Left ventricle myocardium inferior (tissue), 1 donor: ENCODE measurements around the gene AMZ1. TPM values are rescaled to one million over a fixed set of nuclear protein-coding genes. Genes with fewer than 3 reads are reported as not detected.

Experiments used
- DNase-seq: peaks from one replicate; pipeline ENCODE4 v3.0.0-alpha.2; 2020
- H3K27ac ChIP-seq: fragments of 200-600 bp; replicated peaks from 2 replicates; pipeline ENCODE4 v1.8.0; 2021
- H3K27me3 ChIP-seq: fragments of 200-600 bp; 2 replicates; pipeline ENCODE4 v1.8.0; 2021; ENCODE audit warnings: low read depth
- H3K36me3 ChIP-seq: fragments of 200-600 bp; 2 replicates; pipeline ENCODE4 v1.8.0; 2021
- H3K4me1 ChIP-seq: fragments of 200-600 bp; 2 replicates; pipeline ENCODE4 v1.8.0; 2021
- H3K4me3 ChIP-seq: fragments of 200-600 bp; 2 replicates; pipeline ENCODE4 v1.8.0; 2021; ENCODE audit warnings: mild to moderate bottlenecking, moderate library complexity
- H3K9me3 ChIP-seq: fragments of 200-600 bp; replicated peaks from 2 replicates; pipeline ENCODE4 v1.8.0; 2021
- intact Hi-C: fragments of 100-400 bp; cut with micrococcal nuclease; formaldehyde crosslinking; loops from one replicate; pipeline ENCODE4 v1.11.0; 2022
- total RNA-seq: library from RNA; stranded (reverse); fragmentation: NEBNext Ultra II Directional; extraction: Animal tissue kit (Norgen Biotek cat#: 25700); gene quantifications from one replicate; pipeline ENCODE4 v1.2.1, GENCODE V29; 2021
- TF ChIP-seq, protein P1 (sequence below): fragments of 200-600 bp; IDR thresholded peaks from 2 replicates; pipeline ENCODE4 v1.8.0; 2021; ENCODE audit warnings: antibody characterized with exemption, mild to moderate bottlenecking, borderline replicate concordance
- donor health status: DM: no; HTN: yes; CAD: no; lungs with severe emphysema.

AMZ1 gene
- total RNA-seq, 1 donor from 2014 or later, result 0.11 TPM

- Histone ChIP-seq H3K4me1 (peaks cover 47% of the 10 kb centered on the region), H3K27ac (peak overlapping the region; percentile 62), H3K36me3 (peaks cover 32% of the 10 kb centered on the region), H3K27me3 (no peaks in the 10 kb centered on the region), H3K4me3 (no peak overlapping the region), H3K9me3 (no peaks in the 10 kb centered on the region)
- DNase-seq, result no peak
- TF ChIP-seq, protein P1, sequence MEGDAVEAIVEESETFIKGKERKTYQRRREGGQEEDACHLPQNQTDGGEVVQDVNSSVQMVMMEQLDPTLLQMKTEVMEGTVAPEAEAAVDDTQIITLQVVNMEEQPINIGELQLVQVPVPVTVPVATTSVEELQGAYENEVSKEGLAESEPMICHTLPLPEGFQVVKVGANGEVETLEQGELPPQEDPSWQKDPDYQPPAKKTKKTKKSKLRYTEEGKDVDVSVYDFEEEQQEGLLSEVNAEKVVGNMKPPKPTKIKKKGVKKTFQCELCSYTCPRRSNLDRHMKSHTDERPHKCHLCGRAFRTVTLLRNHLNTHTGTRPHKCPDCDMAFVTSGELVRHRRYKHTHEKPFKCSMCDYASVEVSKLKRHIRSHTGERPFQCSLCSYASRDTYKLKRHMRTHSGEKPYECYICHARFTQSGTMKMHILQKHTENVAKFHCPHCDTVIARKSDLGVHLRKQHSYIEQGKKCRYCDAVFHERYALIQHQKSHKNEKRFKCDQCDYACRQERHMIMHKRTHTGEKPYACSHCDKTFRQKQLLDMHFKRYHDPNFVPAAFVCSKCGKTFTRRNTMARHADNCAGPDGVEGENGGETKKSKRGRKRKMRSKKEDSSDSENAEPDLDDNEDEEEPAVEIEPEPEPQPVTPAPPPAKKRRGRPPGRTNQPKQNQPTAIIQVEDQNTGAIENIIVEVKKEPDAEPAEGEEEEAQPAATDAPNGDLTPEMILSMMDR, result no peak
- intact Hi-C loops, result no loop called here
Observed at GRCh38 chr7:2645274-2645868, 42.6 kb upstream of the AMZ1 start.

DNA sequence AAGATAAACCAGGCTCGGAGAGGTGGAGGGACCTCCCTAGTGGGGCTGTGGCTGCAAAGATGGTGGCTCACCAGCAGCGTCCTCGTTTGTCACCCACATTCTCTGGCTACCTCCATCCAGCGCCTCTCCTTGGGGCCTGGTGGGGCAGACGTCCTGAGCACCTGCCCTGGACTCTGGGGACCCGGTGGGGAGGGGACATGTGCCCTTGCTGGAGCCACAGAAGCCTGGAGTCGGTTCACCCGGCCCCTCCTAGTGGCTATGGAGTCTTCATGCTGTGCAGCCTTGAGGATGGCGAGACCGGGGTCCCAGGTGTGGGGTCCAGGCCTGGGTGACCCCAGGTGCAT is 41.7 kb upstream of the AMZ1 start:
- intact Hi-C loops, result no loop called here
- no peaks in the 10 kb centered on the region for H3K9me3 ChIP-seq
- H3K4me3 ChIP-seq, result no peak overlapping the region
- TF ChIP-seq, protein P1, result no peak
- H3K36me3 ChIP-seq, result peaks cover 32% of the 10 kb centered on the region
- no peak overlapping the region for H3K27ac ChIP-seq
- no peaks in the 10 kb centered on the region for H3K27me3 ChIP-seq
- DNase-seq, result no peak
- peaks cover 38% of the 10 kb centered on the region for H3K4me1 ChIP-seq

GRCh38 chr7:2646680-2647571 is 41.1 kb upstream of the AMZ1 start:
- Histone ChIP-seq H3K36me3 (peaks cover 32% of the 10 kb centered on the region), H3K27me3 (no peaks in the 10 kb centered on the region), H3K4me3 (no peak overlapping the region), H3K27ac (no peak overlapping the region), H3K9me3 (no peaks in the 10 kb centered on the region), H3K4me1 (peaks cover 32% of the 10 kb centered on the region)
- TF ChIP-seq, protein P1, result no peak
- DNase-seq, result no peak
- intact Hi-C loops, result no loop called here

DNA sequence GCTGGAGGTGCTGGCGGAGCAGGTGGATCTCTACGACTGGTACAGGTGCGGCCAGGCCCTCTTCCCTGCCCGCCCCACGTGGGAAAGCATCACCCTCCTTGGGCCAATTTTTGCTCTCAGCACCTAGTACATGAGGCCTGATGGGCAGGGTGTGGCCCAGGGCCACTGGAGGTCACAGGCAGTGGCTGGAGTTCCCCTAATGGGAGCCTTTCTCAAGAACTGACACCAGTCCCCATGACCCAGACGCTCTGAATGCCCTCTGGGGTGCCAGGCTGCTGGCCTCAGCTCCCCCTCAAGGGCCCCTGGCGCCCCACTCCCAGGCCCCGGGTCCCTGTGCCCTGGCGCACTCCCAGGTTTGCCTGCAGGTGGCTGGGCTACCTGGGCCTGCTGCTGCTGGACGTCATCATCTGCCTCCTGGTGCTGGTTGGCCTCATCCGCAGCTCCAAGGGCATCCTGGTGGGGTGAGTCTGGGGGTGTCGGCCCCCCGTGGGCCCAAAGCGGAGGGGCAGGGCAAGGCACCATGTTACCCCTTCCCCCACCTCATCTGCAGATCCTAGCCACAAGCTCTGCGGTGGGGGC is 40.3 kb upstream of the AMZ1 start:
- no peak for DNase-seq
- Histone ChIP-seq H3K9me3 (no peaks in the 10 kb centered on the region), H3K27me3 (no peaks in the 10 kb centered on the region), H3K4me3 (no peak overlapping the region), H3K27ac (no peak overlapping the region), H3K4me1 (peaks cover 25% of the 10 kb centered on the region), H3K36me3 (peaks cover 32% of the 10 kb centered on the region)
- intact Hi-C loops, result no loop called here
- TF ChIP-seq, protein P1, result no peak

DNA sequence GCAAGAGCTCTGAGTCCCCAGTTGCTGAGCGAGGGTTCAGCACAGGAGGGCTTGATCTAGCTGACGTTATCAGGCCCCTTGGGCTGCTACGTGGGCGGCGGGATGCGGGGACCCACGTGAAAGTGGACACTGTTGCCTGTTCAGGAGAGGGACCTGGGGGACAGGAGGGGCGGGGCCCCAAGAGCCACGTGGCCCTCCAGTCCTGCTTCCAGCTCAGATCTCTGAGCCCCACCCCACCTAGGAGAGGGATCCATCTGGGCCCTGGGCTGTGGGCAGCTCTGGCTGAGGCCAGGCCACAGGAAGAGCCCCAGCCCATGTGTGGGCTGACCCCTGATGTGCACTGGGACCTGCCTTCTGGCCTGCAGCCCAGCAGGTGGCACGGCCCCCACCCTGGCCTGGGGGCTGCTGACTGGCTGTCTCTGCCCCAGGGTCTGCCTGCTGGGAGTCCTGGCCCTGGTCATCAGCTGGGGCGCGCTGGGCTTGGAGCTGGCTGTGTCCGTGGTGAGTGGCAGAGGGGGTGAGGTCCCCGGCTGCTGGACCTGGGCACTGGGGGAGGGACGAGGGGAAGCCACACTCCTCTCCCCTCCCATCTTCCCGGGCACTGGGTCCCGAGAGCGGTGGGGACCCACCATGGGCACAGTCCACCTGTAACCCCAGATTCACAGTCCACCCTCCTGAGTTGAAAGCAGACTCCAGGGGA is 38.7 kb upstream of the AMZ1 start:
- TF ChIP-seq, protein P1, result no peak
- no peak for DNase-seq
- Histone ChIP-seq H3K27me3 (no peaks in the 10 kb centered on the region), H3K4me3 (no peak overlapping the region), H3K36me3 (peaks cover 35% of the 10 kb centered on the region), H3K27ac (no peak overlapping the region), H3K9me3 (no peaks in the 10 kb centered on the region), H3K4me1 (peaks cover 14% of the 10 kb centered on the region)
- intact Hi-C loops, result no loop called here
